Measurements from ENCODE around the gene CPB2.

CPB2 gene

GRCh38 chr13:46111151-46111550 is 6.3 kb upstream of the CPB2 start:
- H3K4me3 ChIP-seq (ENCODE audit: low read length): no peak overlapping the region
- no peaks in the 10 kb centered on the region for H3K4me1 ChIP-seq (ENCODE audit: control insufficient read depth, insufficient read depth, low read length)
- H3K36me3 ChIP-seq (ENCODE audit: control insufficient read depth, insufficient read depth, low read length, severe bottlenecking): no peaks in the 10 kb centered on the region
- H3K9ac ChIP-seq (ENCODE audit: low read length): no peak overlapping the region
- H3K27me3 ChIP-seq (replicated peaks; ENCODE audit: control insufficient read depth, insufficient read depth, low read length): no peaks in the 10 kb centered on the region
- no peak for DNase-seq (ENCODE audit: low read depth)
- no peaks in the 10 kb centered on the region for H3K9me3 ChIP-seq (ENCODE audit: control insufficient read depth, low read length)

DNA sequence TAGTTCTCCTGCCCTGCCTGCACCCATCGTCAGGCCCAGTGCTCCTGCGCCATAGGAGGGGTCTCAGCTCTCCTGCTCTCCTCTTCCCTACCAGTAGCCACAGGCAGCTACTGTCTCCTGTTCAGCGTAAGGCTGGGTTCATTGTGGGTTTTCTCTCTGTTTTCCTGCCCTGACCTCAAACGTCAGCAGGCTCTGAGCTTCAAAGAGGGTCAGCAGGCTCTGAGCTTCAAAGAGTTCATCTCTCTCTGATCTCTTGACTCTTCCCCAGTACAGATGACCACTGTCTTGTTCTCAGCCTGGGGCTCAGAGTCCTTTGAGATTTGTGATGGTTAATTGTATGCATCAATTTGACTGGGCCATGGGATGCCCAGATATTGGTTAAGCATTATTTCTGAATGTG is 4.6 kb upstream of the CPB2 start:
- H3K36me3 ChIP-seq (ENCODE audit: control insufficient read depth, insufficient read depth, low read length, severe bottlenecking): no peaks in the 10 kb centered on the region
- no peaks in the 10 kb centered on the region for H3K4me1 ChIP-seq (ENCODE audit: control insufficient read depth, insufficient read depth, low read length)
- H3K27me3 ChIP-seq (replicated peaks; ENCODE audit: control insufficient read depth, insufficient read depth, low read length): no peaks in the 10 kb centered on the region
- DNase-seq (ENCODE audit: low read depth): no peak
- no peaks in the 10 kb centered on the region for H3K9me3 ChIP-seq (ENCODE audit: control insufficient read depth, low read length)
- H3K4me3 ChIP-seq (ENCODE audit: low read length): no peak overlapping the region
- no peak overlapping the region for H3K9ac ChIP-seq (ENCODE audit: low read length)

GRCh38 chr13:46106839-46107371 is 2.1 kb upstream of the CPB2 start:
- H3K27me3 ChIP-seq (replicated peaks; ENCODE audit: control insufficient read depth, insufficient read depth, low read length): no peaks in the 10 kb centered on the region
- DNase-seq (ENCODE audit: low read depth): no peak
- H3K9me3 ChIP-seq (ENCODE audit: control insufficient read depth, low read length): no peaks in the 10 kb centered on the region
- H3K9ac ChIP-seq (ENCODE audit: low read length): no peak overlapping the region
- peaks cover 12% of the 10 kb centered on the region for H3K4me1 ChIP-seq (ENCODE audit: control insufficient read depth, insufficient read depth, low read length)
- H3K36me3 ChIP-seq (ENCODE audit: control insufficient read depth, insufficient read depth, low read length, severe bottlenecking): no peaks in the 10 kb centered on the region
- H3K4me3 ChIP-seq (ENCODE audit: low read length): no peak overlapping the region

DNA sequence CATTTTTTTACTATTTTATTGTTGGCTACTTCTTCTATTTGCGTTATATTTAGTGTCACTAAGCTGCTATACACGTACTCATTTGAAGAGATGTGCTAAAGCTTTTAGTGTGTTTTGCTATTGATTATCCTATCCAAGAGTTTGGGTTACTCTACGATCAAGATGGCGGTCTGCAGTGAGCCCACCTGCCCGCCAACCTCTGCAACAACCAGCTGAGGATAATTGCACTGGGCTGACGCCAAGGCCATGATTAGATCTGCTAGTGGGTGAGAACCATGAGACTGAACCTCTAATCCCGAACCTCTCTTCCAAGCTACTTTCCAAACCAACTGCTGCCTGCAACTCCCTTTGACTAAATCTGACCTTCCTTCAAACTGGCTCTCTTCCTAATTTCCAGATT is 1.8 kb downstream of the CPB2 start:
- no peaks in the 10 kb centered on the region for H3K9me3 ChIP-seq (ENCODE audit: control insufficient read depth, low read length)
- no peak for DNase-seq (ENCODE audit: low read depth)
- no peaks in the 10 kb centered on the region for H3K36me3 ChIP-seq (ENCODE audit: control insufficient read depth, insufficient read depth, low read length, severe bottlenecking)
- H3K9ac ChIP-seq (ENCODE audit: low read length): no peak overlapping the region
- no peaks in the 10 kb centered on the region for H3K27me3 ChIP-seq (replicated peaks; ENCODE audit: control insufficient read depth, insufficient read depth, low read length)
- no peak overlapping the region for H3K4me3 ChIP-seq (ENCODE audit: low read length)
- H3K4me1 ChIP-seq (ENCODE audit: control insufficient read depth, insufficient read depth, low read length): peaks cover 32% of the 10 kb centered on the region

- no peaks in the 10 kb centered on the region for H3K9me3 ChIP-seq (ENCODE audit: control insufficient read depth, low read length)
- peaks cover 32% of the 10 kb centered on the region for H3K4me1 ChIP-seq (ENCODE audit: control insufficient read depth, insufficient read depth, low read length)
- H3K4me3 ChIP-seq (ENCODE audit: low read length): no peak overlapping the region
- DNase-seq (ENCODE audit: low read depth): no peak
- no peaks in the 10 kb centered on the region for H3K36me3 ChIP-seq (ENCODE audit: control insufficient read depth, insufficient read depth, low read length, severe bottlenecking)
- no peak overlapping the region for H3K9ac ChIP-seq (ENCODE audit: low read length)
- no peaks in the 10 kb centered on the region for H3K27me3 ChIP-seq (replicated peaks; ENCODE audit: control insufficient read depth, insufficient read depth, low read length)
These were observed 2.6 kb downstream of the CPB2 start for GRCh38 chr13:46102255-46102605.

- H3K27me3 ChIP-seq (replicated peaks; ENCODE audit: control insufficient read depth, insufficient read depth, low read length): no peaks in the 10 kb centered on the region
- no peak overlapping the region for H3K4me3 ChIP-seq (ENCODE audit: low read length)
- no peak for DNase-seq (ENCODE audit: low read depth)
- no peaks in the 10 kb centered on the region for H3K9me3 ChIP-seq (ENCODE audit: control insufficient read depth, low read length)
- no peaks in the 10 kb centered on the region for H3K36me3 ChIP-seq (ENCODE audit: control insufficient read depth, insufficient read depth, low read length, severe bottlenecking)
- no peak overlapping the region for H3K9ac ChIP-seq (ENCODE audit: low read length)
- peaks cover 32% of the 10 kb centered on the region for H3K4me1 ChIP-seq (ENCODE audit: control insufficient read depth, insufficient read depth, low read length)
These were observed 3.2 kb downstream of the CPB2 start for GRCh38 chr13:46101484-46102254.

- H3K4me1 ChIP-seq (ENCODE audit: control insufficient read depth, insufficient read depth, low read length): peaks cover 32% of the 10 kb centered on the region
- no peaks in the 10 kb centered on the region for H3K9me3 ChIP-seq (ENCODE audit: control insufficient read depth, low read length)
- DNase-seq (ENCODE audit: low read depth): no peak
- no peaks in the 10 kb centered on the region for H3K36me3 ChIP-seq (ENCODE audit: control insufficient read depth, insufficient read depth, low read length, severe bottlenecking)
- H3K9ac ChIP-seq (ENCODE audit: low read length): no peak overlapping the region
- H3K27me3 ChIP-seq (replicated peaks; ENCODE audit: control insufficient read depth, insufficient read depth, low read length): no peaks in the 10 kb centered on the region
- no peak overlapping the region for H3K4me3 ChIP-seq (ENCODE audit: low read length)
These were observed 3.8 kb downstream of the CPB2 start for GRCh38 chr13:46101002-46101401.

- no peak overlapping the region for H3K9ac ChIP-seq (ENCODE audit: low read length)
- H3K27me3 ChIP-seq (replicated peaks; ENCODE audit: control insufficient read depth, insufficient read depth, low read length): no peaks in the 10 kb centered on the region
- no peaks in the 10 kb centered on the region for H3K36me3 ChIP-seq (ENCODE audit: control insufficient read depth, insufficient read depth, low read length, severe bottlenecking)
- H3K4me1 ChIP-seq (ENCODE audit: control insufficient read depth, insufficient read depth, low read length): peaks cover 32% of the 10 kb centered on the region
- DNase-seq (ENCODE audit: low read depth): no peak
- no peaks in the 10 kb centered on the region for H3K9me3 ChIP-seq (ENCODE audit: control insufficient read depth, low read length)
- H3K4me3 ChIP-seq (ENCODE audit: low read length): no peak overlapping the region
These were observed 4.5 kb downstream of the CPB2 start for GRCh38 chr13:46100191-46100815.

- no peaks in the 10 kb centered on the region for H3K27me3 ChIP-seq (replicated peaks; ENCODE audit: control insufficient read depth, insufficient read depth, low read length)
- H3K4me1 ChIP-seq (ENCODE audit: control insufficient read depth, insufficient read depth, low read length): peaks cover 32% of the 10 kb centered on the region
- DNase-seq (ENCODE audit: low read depth): no peak
- H3K36me3 ChIP-seq (ENCODE audit: control insufficient read depth, insufficient read depth, low read length, severe bottlenecking): no peaks in the 10 kb centered on the region
- no peak overlapping the region for H3K9ac ChIP-seq (ENCODE audit: low read length)
- no peaks in the 10 kb centered on the region for H3K9me3 ChIP-seq (ENCODE audit: control insufficient read depth, low read length)
- H3K4me3 ChIP-seq (ENCODE audit: low read length): no peak overlapping the region
These were observed 7.2 kb downstream of the CPB2 start for GRCh38 chr13:46097663-46098062.

DNA sequence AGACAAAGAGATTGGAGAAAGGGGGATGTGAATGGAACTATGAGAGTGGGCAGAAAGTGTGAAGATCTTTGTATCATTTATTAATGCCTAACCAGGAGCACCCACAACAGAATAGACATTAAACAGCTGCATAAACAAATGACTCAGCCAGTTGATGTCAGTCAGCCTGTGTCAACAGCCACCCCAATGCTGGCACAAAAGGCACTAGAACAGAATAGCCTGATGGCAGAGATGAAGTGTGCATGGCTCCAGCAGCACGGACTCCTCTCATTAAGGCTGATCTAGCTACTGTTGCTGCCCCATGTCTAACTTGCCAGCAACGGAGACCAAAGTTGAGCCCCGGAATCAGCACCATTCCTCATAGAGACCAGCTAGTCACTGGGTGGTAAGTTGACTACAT is 7.8 kb downstream of the CPB2 start:
- Histone ChIP-seq H3K27me3 (replicated peaks; ENCODE audit: control insufficient read depth, insufficient read depth, low read length) (no peaks in the 10 kb centered on the region), H3K4me1 (ENCODE audit: control insufficient read depth, insufficient read depth, low read length) (peaks cover 26% of the 10 kb centered on the region), H3K4me3 (ENCODE audit: low read length) (no peak overlapping the region), H3K9ac (ENCODE audit: low read length) (no peak overlapping the region), H3K36me3 (ENCODE audit: control insufficient read depth, insufficient read depth, low read length, severe bottlenecking) (no peaks in the 10 kb centered on the region), H3K9me3 (ENCODE audit: control insufficient read depth, low read length) (no peaks in the 10 kb centered on the region)
- DNase-seq (ENCODE audit: low read depth): no peak

GRCh38 chr13:46094478-46094877 is 10.4 kb downstream of the CPB2 start:
- Histone ChIP-seq H3K4me3 (ENCODE audit: low read length) (no peak overlapping the region), H3K36me3 (ENCODE audit: control insufficient read depth, insufficient read depth, low read length, severe bottlenecking) (no peaks in the 10 kb centered on the region), H3K27me3 (replicated peaks; ENCODE audit: control insufficient read depth, insufficient read depth, low read length) (no peaks in the 10 kb centered on the region), H3K9ac (ENCODE audit: low read length) (no peak overlapping the region), H3K4me1 (ENCODE audit: control insufficient read depth, insufficient read depth, low read length) (peaks cover 5% of the 10 kb centered on the region), H3K9me3 (ENCODE audit: control insufficient read depth, low read length) (no peaks in the 10 kb centered on the region)
- no peak for DNase-seq (ENCODE audit: low read depth)

All from adipocyte (in vitro differentiated cells).